ENCODE data around the gene TXNRD2. TPM values are rescaled to one million over a fixed set of nuclear protein-coding genes. Genes with fewer than 3 reads are reported as not detected.

TXNRD2 gene
- total and polyA plus RNA-seq, 10 of the 15 experiments (the other 5 are each of a cell fraction or from before 2014, with no cell fraction given) = 1.6 to 26.0 (median 13.9) TPM

DNA sequence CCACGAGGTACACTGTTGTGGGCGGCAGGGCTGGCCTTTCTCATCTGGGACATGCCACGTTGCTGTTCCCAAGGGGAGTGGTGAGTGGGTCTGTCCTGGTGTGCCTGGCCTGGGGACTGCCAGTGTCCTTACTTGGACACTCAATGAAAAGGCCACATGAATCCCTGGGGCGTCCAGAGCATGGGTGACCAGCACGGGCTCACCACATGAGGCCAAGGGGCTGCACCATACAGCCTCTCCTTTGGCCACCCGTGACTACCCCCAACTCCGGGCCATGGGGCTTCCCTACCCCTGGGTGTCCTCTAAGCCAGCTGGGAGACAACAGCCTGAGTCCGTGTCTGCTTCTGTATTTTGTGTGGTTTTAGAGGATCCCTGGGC is 20.2 kb upstream of the TXNRD2 start:
- no peaks in the 10 kb centered on the region for H3K4me1 ChIP-seq (ENCODE audit: control insufficient read depth, insufficient read depth, low read length)
- no peak overlapping the region for H3K4me2 ChIP-seq (ENCODE audit: control insufficient read depth, insufficient read depth)
- in situ Hi-C loops (cut with MboI) = no loop called here
- CTCF ChIA-PET = no interaction called here
- RAD21 ChIA-PET (ENCODE audit: unreplicated experiment) = no interaction called here
- DNase-seq (ENCODE audit: low read depth, low spot score) = no peak
- H3K27me3 ChIP-seq (replicated peaks in 1 of 2; ENCODE audit: control insufficient read depth in 2 of 2, insufficient read depth in 2 of 2, low read length in 1 of 2) = no peaks in the 10 kb centered on the region
- H4K20me1 ChIP-seq (ENCODE audit: control insufficient read depth, insufficient read depth) = no peaks in the 10 kb centered on the region
- no TSS peak for BruUV-seq (replicated peaks)
- no peak overlapping the region for H3K4me3 ChIP-seq
- SMC1A ChIA-PET (ENCODE audit: uncharacterized antibody, unreplicated experiment) = no interaction called here
- H3K36me3 ChIP-seq (ENCODE audit: control insufficient read depth in 2 of 2, insufficient read depth in 2 of 2, low read length in 1 of 2) = peaks cover 0 to 3% of the 10 kb centered on the region in 2 experiments; a peak in 2 of 4 replicates
- H3K9ac ChIP-seq (ENCODE audit: control insufficient read depth, insufficient read depth, low read length) = no peak overlapping the region
- no peak for ATAC-seq
- no peak for TF ChIP-seq PML (IDR thresholded peaks at IDR 0.05; ENCODE audit: low read length)
- TF ChIP-seq, protein P1, sequence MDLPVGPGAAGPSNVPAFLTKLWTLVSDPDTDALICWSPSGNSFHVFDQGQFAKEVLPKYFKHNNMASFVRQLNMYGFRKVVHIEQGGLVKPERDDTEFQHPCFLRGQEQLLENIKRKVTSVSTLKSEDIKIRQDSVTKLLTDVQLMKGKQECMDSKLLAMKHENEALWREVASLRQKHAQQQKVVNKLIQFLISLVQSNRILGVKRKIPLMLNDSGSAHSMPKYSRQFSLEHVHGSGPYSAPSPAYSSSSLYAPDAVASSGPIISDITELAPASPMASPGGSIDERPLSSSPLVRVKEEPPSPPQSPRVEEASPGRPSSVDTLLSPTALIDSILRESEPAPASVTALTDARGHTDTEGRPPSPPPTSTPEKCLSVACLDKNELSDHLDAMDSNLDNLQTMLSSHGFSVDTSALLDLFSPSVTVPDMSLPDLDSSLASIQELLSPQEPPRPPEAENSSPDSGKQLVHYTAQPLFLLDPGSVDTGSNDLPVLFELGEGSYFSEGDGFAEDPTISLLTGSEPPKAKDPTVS (IDR thresholded peaks at IDR 0.05; ENCODE audit: low read depth, low read length) = no peak
- no peak for TF ChIP-seq SREBF1 (IDR thresholded peaks at IDR 0.05; ENCODE audit: low read length)
- TF ChIP-seq, protein P2, sequence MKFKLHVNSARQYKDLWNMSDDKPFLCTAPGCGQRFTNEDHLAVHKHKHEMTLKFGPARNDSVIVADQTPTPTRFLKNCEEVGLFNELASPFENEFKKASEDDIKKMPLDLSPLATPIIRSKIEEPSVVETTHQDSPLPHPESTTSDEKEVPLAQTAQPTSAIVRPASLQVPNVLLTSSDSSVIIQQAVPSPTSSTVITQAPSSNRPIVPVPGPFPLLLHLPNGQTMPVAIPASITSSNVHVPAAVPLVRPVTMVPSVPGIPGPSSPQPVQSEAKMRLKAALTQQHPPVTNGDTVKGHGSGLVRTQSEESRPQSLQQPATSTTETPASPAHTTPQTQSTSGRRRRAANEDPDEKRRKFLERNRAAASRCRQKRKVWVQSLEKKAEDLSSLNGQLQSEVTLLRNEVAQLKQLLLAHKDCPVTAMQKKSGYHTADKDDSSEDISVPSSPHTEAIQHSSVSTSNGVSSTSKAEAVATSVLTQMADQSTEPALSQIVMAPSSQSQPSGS (IDR thresholded peaks at IDR 0.05; ENCODE audit: low read length) = no peak
- no peak; the same call in 1 of the 2 replicates for TF ChIP-seq POLR2A (IDR thresholded peaks at IDR 0.05; ENCODE audit: low read depth, low read length)
- no peak for TF ChIP-seq CREM (IDR thresholded peaks at IDR 0.05; ENCODE audit: low read depth)
- no peak for TF ChIP-seq NFIC (IDR thresholded peaks at IDR 0.05; ENCODE audit: low read depth, low read length)
- no peaks in the 10 kb centered on the region for H3K9me3 ChIP-seq (replicated peaks; ENCODE audit: control insufficient read depth, insufficient read depth, low read length)
- intact Hi-C loops (cut with micrococcal nuclease; ENCODE audit: unreplicated experiment) = no loop called here
- H3K27ac ChIP-seq (ENCODE audit: control insufficient read depth, insufficient read depth) = no peak overlapping the region
- H3K79me2 ChIP-seq (ENCODE audit: control insufficient read depth, insufficient read depth, low read length) = no peaks in the 10 kb centered on the region
- WGBS (ENCODE audit: insufficient coverage, insufficient replicate concordance, low lambda C conversion rate, missing lambda C conversion rate) = 72% methylated on average over 8 of the region's 8 CpGs
- H2AFZ ChIP-seq (ENCODE audit: control insufficient read depth, low read depth, low read length) = no peak overlapping the region
- FAIRE-seq = no peak
- POLR2A ChIA-PET = no interaction called here
